GM18951 (cell line): ENCODE results near the gene NDST4.

Experiments used
- POLR2A ChIP-seq: IDR thresholded peaks from 4 replicates; pipeline ENCODE4 v1.6.1; 2011; ENCODE audit warnings: mild to moderate bottlenecking; ENCODE audit not compliant: insufficient read length, insufficient read depth; ENCODE audit errors: extremely low read depth
- in situ Hi-C: fragments of 300-500 bp; cut with MboI; formaldehyde crosslinking; loops from one replicate; pipeline ENCODE4 v1.12.0; 2022; ENCODE audit warnings: low sequenced_read_pairs, mixed read lengths, inconsistent platforms; ENCODE audit not compliant: unreplicated experiment

NDST4 gene

GRCh38 chr4:115113506-115114106 is at the start of gene NDST4:
NDST4 (minus strand) TSS chr4:115113620; CDS start chr4:115077036, 36,584 bp downstream.
- in situ Hi-C loops: no loop called here
- TF ChIP-seq POLR2A: no peak

DNA sequence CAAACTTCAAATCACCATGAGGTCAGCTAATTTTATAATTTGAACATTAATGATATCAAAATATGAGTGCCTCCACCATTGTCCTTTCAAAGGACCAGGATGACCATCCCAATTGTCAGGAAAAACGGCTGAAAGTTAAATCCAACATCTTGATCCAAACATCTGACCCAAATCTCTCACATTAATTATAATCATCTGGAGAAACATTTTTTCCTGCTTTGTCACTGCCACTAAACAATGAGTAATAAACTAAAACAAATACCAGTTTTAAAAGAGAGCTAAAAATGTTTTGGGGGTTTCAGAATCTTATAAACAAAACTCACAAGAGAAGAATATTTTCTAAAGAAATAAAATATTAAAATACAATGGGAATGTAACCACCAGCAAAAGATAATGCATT is 45.7 kb upstream of the NDST4 start:
- TF ChIP-seq POLR2A: no peak
- in situ Hi-C loops: no loop called here

DNA sequence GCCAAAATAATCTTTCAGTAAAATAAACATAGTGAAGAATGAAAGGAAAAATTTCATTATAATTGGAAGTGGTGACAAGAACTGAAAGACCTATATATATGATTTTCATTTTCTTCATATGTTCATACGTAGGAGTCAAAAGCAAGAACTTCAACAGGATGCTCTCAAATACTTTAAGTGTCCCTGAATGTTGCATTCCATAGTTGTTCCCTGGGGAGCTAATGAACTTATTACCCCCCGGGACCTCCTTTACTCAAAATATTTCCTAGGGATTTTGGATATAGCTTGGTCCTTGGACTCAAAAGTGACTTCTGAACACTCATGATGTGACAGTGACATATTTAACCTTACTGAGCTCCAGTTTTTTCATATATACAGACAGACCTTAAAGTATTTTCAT is 44.9 kb upstream of the NDST4 start:
- in situ Hi-C loops: no loop called here
- no peak for TF ChIP-seq POLR2A

DNA sequence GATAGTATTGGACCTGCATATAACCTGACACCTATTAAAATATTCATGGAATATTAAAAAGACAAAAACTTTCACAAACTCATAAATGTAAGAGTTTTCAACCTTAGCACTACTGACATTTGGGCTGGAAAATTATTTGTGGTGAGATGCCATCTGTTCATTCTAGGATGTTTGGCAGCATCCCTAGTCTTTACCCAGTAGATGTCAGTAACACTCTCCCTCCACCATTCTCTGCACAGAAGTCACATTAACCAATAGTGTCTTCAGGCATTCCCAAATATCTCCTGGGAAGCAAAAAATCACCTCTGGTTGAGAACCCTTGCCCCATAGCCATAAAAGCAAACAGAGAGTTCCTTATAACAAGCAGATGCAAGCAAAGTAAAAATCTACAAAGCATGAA is 41.4 kb upstream of the NDST4 start:
- in situ Hi-C loops: no loop called here
- TF ChIP-seq POLR2A: no peak

- in situ Hi-C loops: no loop called here
- no peak for TF ChIP-seq POLR2A
Observed at GRCh38 chr4:115152965-115153364, 39.5 kb upstream of the NDST4 start.

- no peak for TF ChIP-seq POLR2A
- in situ Hi-C loops: no loop called here
Observed at GRCh38 chr4:115152081-115152480, 38.7 kb upstream of the NDST4 start.

DNA sequence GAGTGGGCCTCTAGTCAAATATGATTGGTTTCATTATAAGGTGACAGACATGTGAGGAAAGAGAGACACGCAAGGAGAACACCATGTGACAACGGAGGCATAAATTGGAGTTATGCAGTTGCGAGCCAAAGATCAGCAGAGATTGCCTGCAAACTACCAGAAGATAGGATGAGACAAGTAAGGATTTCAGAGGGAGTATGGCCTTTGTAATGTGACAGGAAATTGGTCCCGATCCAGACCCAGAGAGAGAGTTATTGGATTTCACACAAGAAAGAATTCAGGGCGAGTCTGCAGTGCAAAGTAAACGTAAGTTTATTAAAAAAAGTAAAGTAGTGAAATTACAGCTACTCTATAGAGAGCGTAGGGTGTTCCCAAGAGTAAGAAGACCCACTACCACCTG is 35.7 kb upstream of the NDST4 start:
- in situ Hi-C loops: no loop called here
- no peak for TF ChIP-seq POLR2A

DNA sequence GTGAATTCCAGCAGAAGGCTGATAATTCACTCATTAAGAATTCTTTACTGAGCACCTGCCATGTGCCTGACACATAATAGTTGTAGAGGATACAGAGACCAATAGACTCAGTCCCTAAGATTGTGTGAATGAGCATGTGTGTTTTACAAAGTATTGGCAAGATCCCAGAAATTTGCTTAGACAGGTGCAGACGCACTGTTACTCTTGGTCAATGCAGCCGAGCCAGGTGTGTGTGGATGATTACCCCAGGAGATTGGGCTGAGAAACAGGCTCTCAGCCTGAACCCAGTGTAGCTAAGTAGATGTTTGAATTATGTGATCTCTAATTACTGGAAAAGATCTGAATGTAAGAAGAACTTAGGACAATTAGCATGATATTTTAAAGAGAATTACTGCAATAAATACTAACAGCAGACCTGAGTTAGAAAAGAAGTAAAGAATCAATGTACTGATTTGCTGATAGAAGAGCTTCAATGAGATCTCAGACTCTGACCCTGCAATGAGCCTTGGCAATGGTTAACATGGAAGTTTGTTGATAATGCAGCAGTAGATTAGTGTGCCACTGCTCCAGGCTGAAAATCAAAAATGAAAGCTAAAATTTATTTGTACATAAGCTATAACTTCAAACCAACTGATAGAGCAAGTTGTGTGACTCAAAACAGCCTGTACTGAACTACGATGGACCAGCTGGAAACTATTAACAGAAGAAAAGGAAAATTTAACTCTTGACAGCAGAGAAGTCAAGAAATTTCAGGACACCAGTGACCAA is 32.2 kb upstream of the NDST4 start:
- in situ Hi-C loops: no loop called here
- TF ChIP-seq POLR2A: no peak

DNA sequence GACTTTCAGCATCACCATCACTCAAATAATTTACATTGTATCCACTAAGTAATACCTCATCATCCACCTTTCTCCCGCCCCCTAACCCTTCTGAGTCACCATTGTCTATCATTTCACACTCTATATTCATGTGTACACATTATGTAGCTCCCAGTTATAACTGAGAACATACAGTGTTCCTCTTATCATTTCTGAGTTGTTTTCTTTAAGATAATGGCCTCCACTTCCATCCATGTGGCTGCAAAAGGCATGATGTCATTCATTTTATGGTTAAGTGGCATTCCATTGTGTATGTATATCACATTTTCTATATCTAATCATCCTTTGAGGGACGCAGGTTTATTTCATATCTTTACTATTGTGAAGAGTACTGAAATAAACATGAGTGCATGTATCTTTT is 14.6 kb upstream of the NDST4 start:
- TF ChIP-seq POLR2A: no peak

GRCh38 chr4:115126491-115126890 is 13.1 kb upstream of the NDST4 start:
- in situ Hi-C loops: no loop called here
- TF ChIP-seq POLR2A: no peak

More for the DNA sequence above, 14.6 kb upstream of the NDST4 start:
- in situ Hi-C loops: no loop called here

- in situ Hi-C loops: no loop called here
- no peak for TF ChIP-seq POLR2A
Observed at GRCh38 chr4:115121351-115122043, 8.1 kb upstream of the NDST4 start.

DNA sequence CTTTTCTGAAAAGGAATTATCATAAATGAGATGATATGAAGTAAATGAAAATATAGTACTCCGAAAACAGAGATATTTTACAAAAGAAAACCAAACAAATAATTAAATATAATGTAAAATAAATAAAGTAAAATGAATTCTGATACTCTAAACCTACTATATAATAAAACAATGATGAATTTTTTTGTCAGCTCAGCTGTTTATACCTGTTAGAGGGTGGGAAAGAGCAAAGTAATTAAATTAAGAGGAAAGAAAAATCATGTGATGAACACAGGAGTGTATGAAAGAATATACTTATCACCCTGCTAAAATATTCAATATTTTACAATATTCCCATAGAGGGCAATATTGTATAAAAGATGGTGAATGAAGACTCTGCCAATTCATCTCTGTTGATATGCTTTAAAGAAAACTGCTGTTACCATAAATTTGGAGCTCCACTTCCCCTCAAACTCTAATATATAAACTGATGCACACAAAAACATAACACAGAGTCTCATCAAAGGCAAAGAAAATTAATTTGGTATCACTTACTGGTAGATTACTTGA is 6.5 kb upstream of the NDST4 start:
- TF ChIP-seq POLR2A: no peak
- in situ Hi-C loops: no loop called here

- in situ Hi-C loops: no loop called here
- no peak for TF ChIP-seq POLR2A
Observed at GRCh38 chr4:115117651-115118050, 4.2 kb upstream of the NDST4 start.

DNA sequence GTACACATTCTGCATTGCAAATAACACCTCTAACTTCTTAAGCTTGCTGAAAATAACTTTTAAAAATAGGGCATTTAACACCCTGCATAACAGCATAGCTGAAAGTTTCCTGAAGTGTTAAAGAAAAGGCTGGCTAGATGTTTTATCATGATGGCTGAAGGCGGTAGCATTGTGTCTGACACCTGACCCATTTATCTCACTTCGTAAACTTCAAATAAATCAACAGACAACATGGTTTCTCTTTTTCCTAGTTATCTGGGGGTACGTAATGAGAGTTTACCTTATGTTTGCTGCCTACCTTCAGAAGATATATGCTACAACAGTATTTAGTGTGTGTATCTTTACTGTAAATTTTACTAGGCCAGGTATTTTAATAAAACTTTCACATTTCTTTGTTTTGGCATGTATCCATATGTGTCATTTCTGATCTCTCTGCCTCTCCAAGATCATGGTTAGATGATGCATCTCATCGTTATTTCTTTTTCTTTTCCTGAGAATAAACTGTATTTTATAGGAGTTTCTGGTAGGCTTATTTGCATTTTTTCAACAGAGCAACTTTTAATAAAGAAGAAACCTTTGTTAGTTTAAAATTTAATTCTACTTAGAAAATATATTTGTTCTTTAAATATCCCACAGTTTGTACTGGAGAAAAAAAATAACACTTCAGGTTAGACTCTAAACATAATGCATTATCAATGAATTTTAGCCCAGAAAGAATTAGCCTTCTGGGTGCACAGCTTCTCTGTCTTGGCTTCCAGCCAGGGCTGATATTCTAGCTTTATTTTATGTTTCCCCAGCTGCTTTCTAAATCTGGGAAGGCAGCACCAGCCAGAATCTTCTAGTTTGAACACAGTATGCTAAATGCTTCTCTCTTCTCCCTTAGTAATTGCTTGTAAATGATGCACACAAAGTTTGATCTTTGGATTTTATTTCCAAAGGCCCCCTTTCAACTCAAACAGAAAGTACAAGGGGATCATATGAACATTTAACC is 2.9 kb downstream of the NDST4 start:
- TF ChIP-seq POLR2A: no peak
- in situ Hi-C loops: no loop called here
